Spleen (tissue), 11 donors: ENCODE results near the gene ARHGAP27. TPM values are rescaled to one million over a fixed set of nuclear protein-coding genes. Genes with fewer than 3 reads are reported as not detected.

Experiments
- DNase-seq: peaks from one replicate; pipeline ENCODE4 v3.0.0-alpha.2; 2020
- H3K27ac ChIP-seq, 8 donors: fragments of 200-600 bp; sonication (generic) in 7 of 8; 1 replicate in 4 of 8; 2 replicates in 4 of 8; pipeline versions ENCODE4 v1.5.0 to v1.8.0; 2016 to 2021; ENCODE audit warnings: inconsistent platforms in 4 of 8, mild to moderate bottlenecking in 4 of 8, moderate library complexity in 1 of 8
- H3K27me3 ChIP-seq, 7 donors: fragments of 200-600 bp; sonication (generic) in 6 of 7; replicated peaks in 1 of 7; 1 replicate in 4 of 7; 2 replicates in 3 of 7; pipeline versions ENCODE4 v1.5.0 to v1.8.0; 2016 to 2021; ENCODE audit warnings: inconsistent platforms in 3 of 7, mild to moderate bottlenecking in 1 of 7
- H3K36me3 ChIP-seq, 6 donors: fragments of 200-600 bp; sonication (generic) in 5 of 6; 1 replicate in 4 of 6; 2 replicates in 2 of 6; pipeline versions ENCODE4 v1.5.0 to v1.8.0; 2016 to 2021; ENCODE audit warnings: inconsistent platforms in 2 of 6
- H3K4me1 ChIP-seq, 6 donors: fragments of 200-600 bp; sonication (generic) in 5 of 6; 1 replicate in 3 of 6; 2 replicates in 3 of 6; pipeline versions ENCODE4 v1.5.0 to v1.8.0; 2016 to 2021; ENCODE audit warnings: inconsistent platforms in 3 of 6
- H3K4me3 ChIP-seq, 8 donors: fragments of 200-600 bp; sonication (generic) in 7 of 8; 1 replicate in 4 of 8; 2 replicates in 4 of 8; pipeline versions ENCODE4 v1.5.0 to v1.8.0; 2016 to 2021; ENCODE audit warnings: inconsistent platforms in 4 of 8, mild to moderate bottlenecking in 4 of 8, moderate library complexity in 2 of 8
- H3K9me3 ChIP-seq, 8 donors: fragments of 200-600 bp; sonication (generic) in 7 of 8; 1 replicate in 4 of 8; 2 replicates in 4 of 8; pipeline versions ENCODE4 v1.5.0 to v1.8.0; 2016 to 2021; ENCODE audit warnings: inconsistent platforms in 4 of 8
- POLR2A ChIP-seq, 3 donors: fragments of 450-650 bp; IDR thresholded peaks; one replicate each; pipeline ENCODE4 v1.5.1; 2017; ENCODE audit warnings: antibody characterized with exemption in 3 of 3, mild to moderate bottlenecking in 1 of 3
- POLR2AphosphoS5 ChIP-seq, 3 donors: sonication (generic); formaldehyde crosslinking; IDR thresholded peaks; one replicate each; pipeline ENCODE4 v1.5.1; 2017; ENCODE audit warnings: antibody characterized with exemption in 3 of 3
- WGBS, 5 donors: extraction: QIAGEN DNeasy Blood & Tissue Kit in 3 of 5; methylation state at CpG; one replicate each; pipeline versions ENCODE4 v1.1.5 to v1.1.7; 2013 to 2018; 5-methylcytosine and 5-hydroxymethylcytosine counted together
- intact Hi-C: fragments of 100-400 bp; cut with DNase I; formaldehyde crosslinking; loops from one replicate; pipeline ENCODE4 v1.15.0; 2023; ENCODE audit warnings: low total_unique reads
- polyA plus RNA-seq, 3 donors: library from polyadenylated mRNA; stranded (reverse); fragments of 200-250 nt; gene quantifications; one replicate each; pipeline ENCODE4 v1.2.1, GENCODE V29; 2013
- total RNA-seq, 7 donors: library from RNA; depleted of rRNA in 3 of 7; stranded (reverse); fragments of >200 nt in 3 of 7; fragmentation: NEBNext Ultra II Directional in 4 of 7; extraction: Animal tissue kit (Norgen Biotek cat#: 25700) in 4 of 7; gene quantifications; one replicate each; pipeline versions ENCODE4 v1.1.0 to v1.2.1, GENCODE V29; 2016 to 2021
- TF ChIP-seq, protein P1 (sequence below), 11 experiments: fragments of 200-600 bp in 7 of 11; fragments of 450-650 bp in 4 of 11; sonication (generic) in 4 of 11; IDR thresholded peaks in 8 of 11; conservative IDR thresholded peaks in 3 of 11; 1 replicate in 7 of 11; 2 replicates in 4 of 11; pipeline versions ENCODE4 v1.4.0 to v1.8.0; 2016 to 2021; ENCODE audit warnings: antibody characterized with exemption in 11 of 11, inconsistent platforms in 4 of 11, mild to moderate bottlenecking in 1 of 11
- donor health status: healthy with polysubstance abuse.
- donor health status: DM: no; HTN: no; CAD: no; lungs with moderate emphysema.
- donor health status: DM: no; HTN: no; CAD: no.
- donor health status: Bipolar disorder and iron deficiency.
- donor health status: healthy.
- donor health status: DM: no; HTN: no; CAD: no.
- donor health status: DM: yes; HTN: yes; CAD: no.

The ARHGAP27 gene
- total and polyA plus RNA-seq, 10 donors = 43.6 to 151 (median 118) TPM

DNA sequence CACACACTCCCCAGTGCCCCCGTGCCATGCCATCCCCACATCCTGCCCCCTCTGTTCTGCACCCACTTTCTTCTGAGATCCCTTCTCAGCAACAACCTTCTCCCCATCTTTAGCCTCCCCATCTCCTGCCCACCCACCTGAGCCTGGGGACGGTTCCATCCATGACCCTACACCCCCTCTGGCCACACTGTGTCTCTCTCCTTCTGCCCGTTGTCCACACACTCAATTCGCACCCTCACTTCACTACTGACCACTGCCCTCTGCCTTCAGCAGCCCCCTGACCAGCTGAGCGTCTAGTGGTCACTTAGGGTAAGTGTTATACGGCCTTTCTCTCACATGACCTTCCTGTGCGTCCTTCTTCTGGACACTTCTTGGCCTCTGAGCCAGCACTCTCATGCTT is 6.1 kb downstream of the ARHGAP27 start:
- 69 to 88% (median 78%) methylated on average over 7 of the region's 7 CpGs for WGBS, 5 donors
- DNase-seq = peak; percentile 36
- intact Hi-C loops = no loop called here
- no peak overlapping the region for H3K27ac ChIP-seq
- H3K4me1 ChIP-seq = peaks cover 14 to 64% (median 51%) of the 10 kb centered on the region in 6 donors
- no peak overlapping the region for H3K4me3 ChIP-seq
- H3K9me3 ChIP-seq = no peaks in the 10 kb centered on the region
- peaks cover 0 to 23% (median 0%) of the 10 kb centered on the region in 7 donors for H3K27me3 ChIP-seq
- H3K36me3 ChIP-seq = peaks cover 0 to 25% (median 0%) of the 10 kb centered on the region in 6 donors
- TF ChIP-seq, protein P1, sequence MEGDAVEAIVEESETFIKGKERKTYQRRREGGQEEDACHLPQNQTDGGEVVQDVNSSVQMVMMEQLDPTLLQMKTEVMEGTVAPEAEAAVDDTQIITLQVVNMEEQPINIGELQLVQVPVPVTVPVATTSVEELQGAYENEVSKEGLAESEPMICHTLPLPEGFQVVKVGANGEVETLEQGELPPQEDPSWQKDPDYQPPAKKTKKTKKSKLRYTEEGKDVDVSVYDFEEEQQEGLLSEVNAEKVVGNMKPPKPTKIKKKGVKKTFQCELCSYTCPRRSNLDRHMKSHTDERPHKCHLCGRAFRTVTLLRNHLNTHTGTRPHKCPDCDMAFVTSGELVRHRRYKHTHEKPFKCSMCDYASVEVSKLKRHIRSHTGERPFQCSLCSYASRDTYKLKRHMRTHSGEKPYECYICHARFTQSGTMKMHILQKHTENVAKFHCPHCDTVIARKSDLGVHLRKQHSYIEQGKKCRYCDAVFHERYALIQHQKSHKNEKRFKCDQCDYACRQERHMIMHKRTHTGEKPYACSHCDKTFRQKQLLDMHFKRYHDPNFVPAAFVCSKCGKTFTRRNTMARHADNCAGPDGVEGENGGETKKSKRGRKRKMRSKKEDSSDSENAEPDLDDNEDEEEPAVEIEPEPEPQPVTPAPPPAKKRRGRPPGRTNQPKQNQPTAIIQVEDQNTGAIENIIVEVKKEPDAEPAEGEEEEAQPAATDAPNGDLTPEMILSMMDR (IDR thresholded peaks at IDR 0.05 in 8 of 11, conservative IDR thresholded peaks at IDR 0.05 in 3 of 11) = no peak
- no peak for TF ChIP-seq POLR2A (IDR thresholded peaks at IDR 0.05)
- TF ChIP-seq POLR2AphosphoS5 (IDR thresholded peaks at IDR 0.05) = no peak

DNA sequence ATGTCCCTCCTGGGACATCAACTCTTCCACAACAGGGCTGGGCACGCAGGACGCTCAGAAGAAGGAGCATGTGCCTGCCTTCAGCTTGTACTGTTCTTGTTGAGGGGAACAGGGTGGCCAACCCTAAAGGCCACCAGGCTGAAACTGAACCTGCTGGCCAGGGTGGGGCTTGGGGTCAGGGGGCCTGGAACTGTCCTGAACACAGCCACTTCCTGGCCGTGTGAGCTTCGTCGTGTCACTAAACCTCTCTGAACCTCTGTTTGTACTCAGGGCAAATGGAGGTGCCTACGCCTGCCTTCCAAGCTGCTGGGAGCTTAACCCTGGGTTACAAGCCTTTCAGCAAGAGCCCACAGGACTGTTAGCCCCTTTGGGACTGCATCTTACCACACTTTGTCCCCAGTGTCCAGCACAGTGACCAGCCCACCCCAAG is 6.7 kb downstream of the ARHGAP27 start:
- peaks cover 0 to 31% (median 0%) of the 10 kb centered on the region in 6 donors for H3K36me3 ChIP-seq
- DNase-seq = peak; percentile 63
- 72 to 100% (median 78%) methylated on average over 1 to 6 of the region's 6 CpGs for WGBS, 5 donors
- H3K27ac ChIP-seq = peak overlapping the region in 2 of 8 donors; percentile 7 to 40
- no peaks in the 10 kb centered on the region for H3K9me3 ChIP-seq
- H3K27me3 ChIP-seq = peaks cover 0 to 18% (median 0%) of the 10 kb centered on the region in 7 donors
- peaks cover 14 to 58% (median 45%) of the 10 kb centered on the region in 6 donors for H3K4me1 ChIP-seq
- H3K4me3 ChIP-seq = no peak overlapping the region
- TF ChIP-seq, protein P1 (IDR thresholded peaks at IDR 0.05 in 8 of 11, conservative IDR thresholded peaks at IDR 0.05 in 3 of 11) = peak in 1 of 11 experiments; percentile 16
- TF ChIP-seq POLR2AphosphoS5 (IDR thresholded peaks at IDR 0.05) (no peak), POLR2A (IDR thresholded peaks at IDR 0.05) (no peak)
- intact Hi-C loops = no loop called here

DNA sequence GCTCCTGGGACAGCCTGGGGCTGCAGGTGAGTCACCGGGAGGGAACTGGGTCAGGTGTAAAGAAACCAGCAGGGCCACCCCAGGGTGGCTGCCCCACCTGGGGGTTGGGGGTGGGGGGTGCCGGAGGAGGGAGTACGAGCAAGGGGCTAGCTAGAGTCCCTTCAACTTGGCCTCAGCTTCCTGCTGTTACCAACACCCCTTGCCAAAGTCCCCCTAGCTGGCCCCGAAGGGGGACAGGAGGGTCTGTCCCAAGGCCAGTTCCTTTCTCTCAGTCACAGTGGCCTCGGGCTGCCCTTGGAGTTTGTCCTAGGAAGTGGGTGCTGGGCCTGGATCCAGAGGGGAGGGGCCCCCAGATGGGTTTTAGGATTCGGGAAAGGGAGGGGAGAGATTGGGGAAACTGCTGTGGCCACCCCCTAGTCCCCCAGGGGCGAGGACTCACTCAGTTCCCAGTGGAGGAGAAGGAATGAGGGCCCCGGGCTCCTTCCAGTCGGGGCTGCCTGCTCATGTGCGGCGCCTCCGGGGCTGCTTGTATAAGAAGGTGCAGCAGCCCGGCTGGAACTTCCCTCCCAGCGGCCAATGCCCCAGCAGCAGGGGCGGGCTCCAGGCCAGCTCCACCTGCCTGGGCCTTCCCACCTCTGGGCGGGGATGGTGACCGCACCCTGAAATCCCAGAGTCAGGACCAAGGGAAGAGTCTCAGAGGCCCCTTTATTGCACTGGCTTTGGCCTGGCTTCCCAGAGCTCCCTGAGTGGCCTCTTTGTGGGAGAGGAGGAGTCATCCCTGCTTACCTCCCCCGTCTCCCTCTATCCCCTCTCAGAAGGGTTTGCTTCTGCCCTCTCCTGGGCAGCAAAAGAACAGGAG is 7.3 kb downstream of the ARHGAP27 start:
- H3K4me1 ChIP-seq = peaks cover 14 to 52% (median 38%) of the 10 kb centered on the region in 6 donors
- no peaks in the 10 kb centered on the region for H3K9me3 ChIP-seq
- peaks cover 0 to 37% (median 0%) of the 10 kb centered on the region in 6 donors for H3K36me3 ChIP-seq
- no peak overlapping the region for H3K4me3 ChIP-seq
- WGBS, 5 donors = 36 to 54% (median 42%) methylated on average over 16 to 18 of the region's 18 CpGs
- TF ChIP-seq, protein P1 (IDR thresholded peaks at IDR 0.05 in 8 of 11, conservative IDR thresholded peaks at IDR 0.05 in 3 of 11) = peak in 1 of 11 experiments; percentile 35
- peak in 1 of 3 donors; percentile 34 for TF ChIP-seq POLR2AphosphoS5 (IDR thresholded peaks at IDR 0.05)
- TF ChIP-seq POLR2A (IDR thresholded peaks at IDR 0.05) = no peak
- intact Hi-C loops = no loop called here
- peak overlapping the region in 3 of 8 donors; percentile 7 to 40 (median 14) for H3K27ac ChIP-seq
- H3K27me3 ChIP-seq = peaks cover 0 to 12% (median 0%) of the 10 kb centered on the region in 7 donors
- DNase-seq = peak; percentile 85

DNA sequence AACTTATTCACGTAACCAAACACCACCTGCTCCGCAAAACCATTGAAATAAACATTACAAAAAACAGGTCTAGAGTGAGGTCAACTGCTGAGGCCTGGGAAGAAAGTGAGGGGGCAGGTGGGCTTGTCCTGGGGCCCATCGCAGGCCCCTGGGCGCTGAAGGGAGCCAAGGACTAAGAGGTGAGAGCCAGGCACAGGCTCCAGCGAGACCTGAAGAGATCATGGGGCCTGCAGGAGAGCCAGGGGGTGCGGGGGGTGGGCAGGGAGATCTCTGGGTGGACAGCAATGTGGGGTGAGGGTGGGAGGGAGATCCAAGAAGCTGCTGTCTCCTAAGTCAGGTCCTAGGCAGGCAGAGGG is 7.9 kb downstream of the ARHGAP27 start:
- TF ChIP-seq, protein P1 (IDR thresholded peaks at IDR 0.05 in 8 of 11, conservative IDR thresholded peaks at IDR 0.05 in 3 of 11) = no peak
- no peak for TF ChIP-seq POLR2AphosphoS5 (IDR thresholded peaks at IDR 0.05)
- TF ChIP-seq POLR2A (IDR thresholded peaks at IDR 0.05) = no peak
- H3K27ac ChIP-seq = no peak overlapping the region
- H3K36me3 ChIP-seq = peaks cover 0 to 34% (median 0%) of the 10 kb centered on the region in 6 donors
- H3K9me3 ChIP-seq = no peaks in the 10 kb centered on the region
- H3K27me3 ChIP-seq = peaks cover 0 to 6% (median 0%) of the 10 kb centered on the region in 7 donors
- 90 to 99% (median 98%) methylated on average over 6 of the region's 6 CpGs for WGBS, 5 donors
- H3K4me1 ChIP-seq = peaks cover 14 to 47% (median 34%) of the 10 kb centered on the region in 6 donors
- DNase-seq = peak; percentile 62
- no peak overlapping the region for H3K4me3 ChIP-seq
- intact Hi-C loops = no loop called here
